Activated T-cell treated with anti-CD3 and anti-CD28 coated beads, Interleukin-2, amount 50 U/mL, for 1 hour (primary cell): ENCODE results near the gene PGAP2.
A peak's percentile ranks its signal among the peaks of the same experiment; 100 is the strongest.
"Not testable (repeated sequence)": the region's sequence is repeated elsewhere in the genome, so short reads cannot be mapped to it uniquely, and the experiment has no call there.

Source experiments
- DNase-seq: peaks from one replicate; pipeline ENCODE4 v3.0.0-alpha.2; 2020

Gene PGAP2

DNA sequence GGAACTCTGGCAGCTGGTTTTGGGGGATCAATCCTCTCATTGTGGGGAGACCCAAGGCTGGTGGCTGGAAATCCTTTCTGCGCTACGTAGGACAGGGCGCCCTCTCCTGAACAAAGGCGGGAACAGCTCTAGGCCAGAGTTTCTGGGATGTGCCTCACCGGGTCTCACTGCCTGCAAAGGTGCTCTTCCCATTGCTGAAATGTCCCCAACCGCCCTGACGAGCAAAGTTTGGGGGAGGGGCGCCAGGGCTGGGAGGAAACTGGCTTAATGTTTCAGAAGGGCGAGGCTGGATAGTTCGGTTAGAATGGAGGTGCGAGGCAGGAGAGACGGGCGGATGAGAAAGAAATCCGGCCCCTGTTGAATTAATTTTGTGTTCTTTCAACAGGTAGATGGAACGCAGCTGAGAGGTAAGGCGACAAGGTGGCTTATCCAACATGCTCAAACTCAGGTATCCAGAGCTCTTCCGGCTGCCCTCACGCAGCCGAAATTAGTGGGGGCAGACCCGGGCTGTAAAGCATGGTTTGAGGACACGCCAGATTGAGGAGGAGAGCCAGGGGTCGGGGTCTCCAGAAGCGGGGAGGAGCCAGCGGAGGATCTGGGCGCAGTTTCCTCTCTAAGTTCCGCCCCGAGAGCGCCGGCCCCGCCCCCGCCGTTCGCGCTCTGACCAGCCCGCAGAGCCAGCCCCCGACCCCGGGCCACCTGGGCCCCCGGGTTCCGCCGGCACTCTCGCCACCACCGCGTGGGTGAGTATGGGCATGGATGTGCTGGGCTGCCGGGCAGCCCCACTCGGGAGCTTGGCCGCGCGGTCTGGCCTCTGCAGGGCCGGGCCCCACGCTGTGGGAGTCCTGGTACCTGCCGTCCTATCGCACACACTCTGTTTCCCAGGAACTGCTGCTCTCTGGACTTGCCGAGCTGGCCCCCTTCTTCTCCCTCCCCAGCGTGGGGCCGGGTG, at the start of gene PGAP2:
TSS of gene PGAP2 (plus strand) at position 652 of the 952 bp plus-strand sequence. CDS start 2,700 bp downstream, outside the sequence.
- peak; percentile 69 for DNase-seq

DNA sequence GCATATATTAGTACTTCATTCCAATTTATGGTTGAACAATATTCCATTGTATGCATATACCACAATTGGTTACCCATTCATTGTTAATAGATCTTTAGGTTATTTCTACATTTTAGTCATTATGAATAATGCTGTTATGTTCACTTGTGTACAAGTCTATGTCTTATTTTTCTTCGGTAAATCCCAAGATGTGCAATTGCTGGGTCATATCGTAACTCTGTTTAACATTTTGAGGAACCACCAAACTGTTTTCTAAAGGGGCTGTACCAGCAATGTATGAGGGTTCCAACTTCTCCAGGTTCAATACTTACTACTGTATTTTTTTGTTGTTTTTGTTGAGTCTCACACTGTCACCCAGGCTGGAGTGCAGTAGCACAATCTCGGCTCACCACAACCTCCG, 44.1 kb upstream of the PGAP2 start:
- no peak for DNase-seq

DNA sequence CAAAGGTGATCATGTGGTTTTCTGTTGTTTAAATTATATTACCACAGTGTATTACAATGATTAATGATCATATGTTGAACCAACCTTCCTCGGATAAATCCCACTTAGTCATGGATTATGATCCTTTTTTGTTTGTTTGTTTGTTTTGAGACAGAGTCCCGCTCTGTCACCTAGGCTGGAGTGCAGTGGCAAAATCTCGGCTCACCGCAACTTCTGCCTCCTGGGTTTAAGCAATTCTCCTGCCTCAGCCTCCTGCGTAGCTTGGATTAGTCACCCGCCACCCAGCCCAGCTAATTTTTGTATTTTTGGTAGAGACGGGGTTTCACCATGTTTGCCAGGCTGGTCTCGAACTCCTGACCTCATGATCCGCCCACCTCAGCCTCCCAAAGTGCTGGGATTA, 41.5 kb upstream of the PGAP2 start:
- DNase-seq, result not testable (repeated sequence)

- no peak for DNase-seq
These were observed 40.8 kb upstream of the PGAP2 start for GRCh38 chr11:3767536-3767935.

- no peak for DNase-seq
These were observed 35.2 kb upstream of the PGAP2 start for GRCh38 chr11:3773180-3773579.

DNA sequence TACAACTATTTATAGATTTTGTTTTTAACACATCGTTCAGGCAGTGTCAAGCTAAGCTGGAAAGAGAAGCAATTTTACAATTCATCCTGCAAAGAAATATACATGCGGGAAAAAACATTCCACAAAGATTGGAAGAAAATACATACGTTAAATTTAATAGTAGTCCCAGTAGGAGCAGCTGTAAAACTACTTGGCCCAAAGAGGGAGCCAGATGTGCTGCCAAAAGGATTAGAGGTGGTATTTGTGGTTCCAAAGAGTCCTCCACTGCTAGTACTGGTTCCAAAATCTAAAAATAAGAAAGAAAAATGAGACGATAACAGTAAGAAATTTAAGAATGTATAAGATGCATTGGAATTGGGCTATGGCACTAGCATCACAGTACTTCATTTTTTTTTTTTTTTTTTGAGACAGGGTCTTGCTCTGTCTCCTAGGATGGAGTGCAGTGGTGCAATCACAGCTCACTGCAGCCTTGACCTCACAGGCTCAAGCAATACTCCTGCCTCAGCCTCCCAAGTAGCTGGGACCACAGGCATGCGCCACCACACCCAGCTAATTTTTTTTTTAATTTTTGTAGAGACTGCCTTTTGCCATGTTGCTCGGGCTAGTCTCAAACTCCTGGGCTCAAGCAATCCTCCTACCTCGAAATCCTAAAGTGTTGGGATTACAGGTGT, 32.5 kb upstream of the PGAP2 start:
- no peak for DNase-seq

GRCh38 chr11:3781423-3781822, 26.9 kb upstream of the PGAP2 start:
- DNase-seq, result no peak

GRCh38 chr11:3782963-3783362, 25.4 kb upstream of the PGAP2 start:
- no peak for DNase-seq

DNA sequence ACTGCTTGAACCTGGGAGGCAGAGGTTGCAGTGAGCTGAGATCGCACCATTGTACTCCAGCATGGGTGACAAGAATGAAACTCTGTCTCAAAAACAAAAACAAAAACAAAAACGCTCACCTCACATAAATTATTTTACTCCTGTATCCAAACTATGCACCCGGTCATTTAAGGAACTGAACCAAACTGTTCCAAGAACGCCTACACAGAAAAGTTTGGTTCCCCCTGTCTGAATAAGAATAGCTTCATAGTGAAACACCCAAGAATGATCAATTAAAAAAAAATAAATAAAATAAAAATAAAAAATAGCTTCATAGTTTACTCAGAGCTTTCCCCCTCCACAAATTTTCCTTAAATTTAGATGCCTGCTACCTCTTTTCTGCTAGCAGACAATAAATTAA, 24.7 kb upstream of the PGAP2 start:
- DNase-seq, result no peak

- DNase-seq, result no peak
These were observed 21.5 kb upstream of the PGAP2 start for GRCh38 chr11:3786781-3787428.

GRCh38 chr11:3794387-3794786, 14.0 kb upstream of the PGAP2 start:
- not testable (repeated sequence) for DNase-seq

GRCh38 chr11:3795131-3796001, 13.0 kb upstream of the PGAP2 start:
- no peak for DNase-seq

GRCh38 chr11:3796002-3796311, 12.4 kb upstream of the PGAP2 start:
- no peak for DNase-seq

DNA sequence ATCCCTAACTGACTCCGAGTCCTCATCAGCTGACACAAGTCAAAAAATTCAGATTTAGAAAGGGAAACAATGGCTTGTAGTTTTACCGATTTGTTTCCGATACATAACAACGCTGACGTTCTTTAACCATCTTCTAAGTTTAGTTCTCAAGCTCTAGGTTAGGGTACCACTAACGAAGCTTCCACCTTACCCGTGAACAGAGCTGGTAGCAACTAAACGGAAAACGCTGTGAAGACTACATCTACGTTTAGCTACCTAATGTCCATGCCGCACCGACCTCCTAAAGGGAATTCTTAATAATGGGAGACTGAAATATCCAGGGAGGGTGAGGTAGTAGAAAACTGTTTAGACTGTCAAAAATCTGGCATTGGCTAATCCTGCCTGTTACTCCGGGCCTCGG, 12.0 kb upstream of the PGAP2 start:
- DNase-seq, result no peak

GRCh38 chr11:3796801-3797328, 11.5 kb upstream of the PGAP2 start:
- DNase-seq, result no peak

DNA sequence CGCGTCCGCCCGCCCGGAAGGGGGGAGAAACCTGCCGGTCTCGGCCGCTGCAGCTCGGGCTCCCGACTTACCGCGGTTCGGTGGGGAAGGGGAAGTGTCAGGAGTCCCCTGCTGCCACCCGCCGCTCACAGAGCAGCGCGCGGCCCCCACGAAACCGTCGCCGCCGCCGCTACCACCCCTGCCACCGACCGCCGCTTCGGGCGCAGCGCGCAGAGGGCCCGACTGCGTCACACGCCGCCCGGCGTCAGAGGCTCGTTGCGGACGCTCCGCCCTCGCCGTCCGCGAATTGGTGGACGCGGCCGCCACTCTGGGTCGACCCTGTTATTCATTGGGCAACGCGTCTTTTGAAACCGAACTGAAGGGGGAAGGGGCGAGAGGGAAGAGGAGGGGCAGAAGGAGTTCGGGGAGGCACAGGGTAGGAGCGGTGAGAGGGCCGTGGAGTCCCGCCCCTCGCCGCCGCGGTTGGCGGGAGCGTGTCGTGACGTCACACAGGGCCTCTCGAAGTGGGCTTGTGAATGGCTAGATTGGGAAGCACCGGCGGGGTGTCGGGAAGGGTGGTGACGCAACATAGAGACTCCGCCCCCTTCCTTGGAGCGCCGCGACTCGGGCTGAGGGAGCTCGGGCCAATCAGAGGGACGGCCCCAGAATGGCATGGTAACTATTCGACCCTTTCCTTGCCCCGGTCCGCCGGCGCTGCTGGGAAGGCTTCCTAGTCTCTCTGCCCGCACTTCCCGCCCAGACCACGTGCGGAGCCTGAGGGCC, 10.8 kb upstream of the PGAP2 start, which contains the start of gene NUP98:
TSS of gene NUP98 (minus strand) at position 226 of the 762 bp plus-strand sequence. CDS start 15,437 bp downstream, outside the sequence.
- peak; percentile 99 for DNase-seq

DNA sequence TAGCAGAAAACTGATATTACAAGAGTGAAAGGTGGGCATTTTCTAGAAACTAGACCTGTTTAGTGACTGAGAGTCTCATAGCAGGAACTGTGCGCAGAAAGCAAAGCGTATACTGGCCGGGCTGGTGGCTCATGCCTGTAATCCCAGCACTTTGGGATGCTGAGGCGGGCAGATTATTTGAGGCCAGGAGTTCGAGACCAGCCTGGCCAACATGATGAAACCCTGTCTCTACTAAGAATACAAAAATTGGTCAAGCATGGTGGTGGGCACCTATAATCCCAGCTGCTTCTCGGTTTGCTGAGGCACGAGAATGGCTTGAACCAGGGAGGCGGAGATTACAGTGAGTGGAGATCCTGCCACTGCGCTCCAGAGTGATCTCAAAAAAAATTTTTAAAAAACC, 9.2 kb upstream of the PGAP2 start:
- no peak for DNase-seq

DNA sequence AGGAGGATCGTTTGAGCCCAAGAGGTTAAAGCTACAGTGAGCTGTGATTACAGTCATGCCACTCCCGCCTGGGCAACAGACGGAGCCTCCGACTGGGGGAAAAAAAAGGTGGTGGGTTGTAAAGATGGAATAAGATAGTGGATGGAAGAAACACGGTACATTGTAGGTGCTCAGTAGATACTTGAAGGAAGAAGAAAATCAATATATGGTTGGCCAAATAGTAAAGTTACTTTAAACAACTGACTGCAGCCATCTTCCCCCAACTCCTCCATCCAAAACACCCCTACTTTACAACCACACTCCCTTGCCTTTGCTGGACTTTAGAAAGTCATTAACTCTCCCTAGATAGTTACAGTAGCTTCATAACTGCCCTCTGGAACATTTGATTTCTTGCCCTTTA, 8.5 kb upstream of the PGAP2 start:
- DNase-seq, result no peak

- no peak for DNase-seq
These were observed 6.2 kb upstream of the PGAP2 start for GRCh38 chr11:3802011-3802790.

- no peak for DNase-seq
These were observed 4.4 kb upstream of the PGAP2 start for GRCh38 chr11:3803726-3804495.
